ENCODE data around the gene PLEKHM1. TPM values are rescaled to one million over a fixed set of nuclear protein-coding genes. Genes with fewer than 3 reads are reported as not detected.
"Not testable (repeated sequence)": the region's sequence is repeated elsewhere in the genome, so short reads cannot be mapped to it uniquely, and the experiment has no call there.

The PLEKHM1 gene
- total RNA-seq, 1 donor = 62.5 TPM

GRCh38 chr17:45448483-45448882 lies 42.0 kb downstream of the PLEKHM1 start:
- H3K4me3 ChIP-seq (ENCODE audit: low read length); H3K9me3 ChIP-seq (ENCODE audit: low read depth, low read length): not testable (repeated sequence)

GRCh38 chr17:45448066-45448465 lies 42.5 kb downstream of the PLEKHM1 start:
- not testable (repeated sequence) for H3K4me3 ChIP-seq (ENCODE audit: low read length); H3K9me3 ChIP-seq (ENCODE audit: low read depth, low read length); H3K27me3 ChIP-seq (ENCODE audit: insufficient read depth, low read length)
- H3K4me1 ChIP-seq (ENCODE audit: insufficient read depth, low read length) = peaks cover 14% of the 10 kb centered on the region

More at GRCh38 chr17:45448483-45448882, 42.0 kb downstream of the PLEKHM1 start:
- not testable (repeated sequence) for H3K27me3 ChIP-seq (ENCODE audit: insufficient read depth, low read length)
- peaks cover 14% of the 10 kb centered on the region for H3K4me1 ChIP-seq (ENCODE audit: insufficient read depth, low read length)

DNA sequence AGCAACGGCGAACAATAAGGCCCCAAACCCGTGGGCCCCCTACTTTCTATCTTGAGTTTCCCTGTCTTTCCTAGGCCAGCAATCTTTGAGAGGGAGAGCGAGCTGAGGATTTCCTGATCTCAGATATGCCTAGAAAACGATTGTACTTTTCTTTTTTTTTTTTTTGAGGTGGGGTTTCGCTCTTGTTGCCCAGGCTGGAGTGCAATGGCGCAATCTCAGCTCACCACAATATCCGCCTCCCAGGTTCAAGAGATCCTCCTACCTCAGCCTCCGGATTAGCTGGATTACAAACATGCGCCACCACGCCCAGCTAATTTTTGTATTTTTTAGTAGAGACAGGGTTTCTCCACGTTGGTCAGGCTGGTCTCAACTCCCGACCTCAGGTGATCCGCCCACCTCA lies 42.9 kb downstream of the PLEKHM1 start:
- not testable (repeated sequence) for H3K27me3 ChIP-seq (ENCODE audit: insufficient read depth, low read length); H3K9me3 ChIP-seq (ENCODE audit: low read depth, low read length); H3K4me3 ChIP-seq (ENCODE audit: low read length)
- H3K4me1 ChIP-seq (ENCODE audit: insufficient read depth, low read length) = peaks cover 14% of the 10 kb centered on the region

- H3K27me3 ChIP-seq (ENCODE audit: insufficient read depth, low read length); H3K9me3 ChIP-seq (ENCODE audit: low read depth, low read length); H3K4me3 ChIP-seq (ENCODE audit: low read length): not testable (repeated sequence)
- H3K4me1 ChIP-seq (ENCODE audit: insufficient read depth, low read length) = peaks cover 14% of the 10 kb centered on the region
Observed at GRCh38 chr17:45446872-45447625, 43.5 kb downstream of the PLEKHM1 start.

DNA sequence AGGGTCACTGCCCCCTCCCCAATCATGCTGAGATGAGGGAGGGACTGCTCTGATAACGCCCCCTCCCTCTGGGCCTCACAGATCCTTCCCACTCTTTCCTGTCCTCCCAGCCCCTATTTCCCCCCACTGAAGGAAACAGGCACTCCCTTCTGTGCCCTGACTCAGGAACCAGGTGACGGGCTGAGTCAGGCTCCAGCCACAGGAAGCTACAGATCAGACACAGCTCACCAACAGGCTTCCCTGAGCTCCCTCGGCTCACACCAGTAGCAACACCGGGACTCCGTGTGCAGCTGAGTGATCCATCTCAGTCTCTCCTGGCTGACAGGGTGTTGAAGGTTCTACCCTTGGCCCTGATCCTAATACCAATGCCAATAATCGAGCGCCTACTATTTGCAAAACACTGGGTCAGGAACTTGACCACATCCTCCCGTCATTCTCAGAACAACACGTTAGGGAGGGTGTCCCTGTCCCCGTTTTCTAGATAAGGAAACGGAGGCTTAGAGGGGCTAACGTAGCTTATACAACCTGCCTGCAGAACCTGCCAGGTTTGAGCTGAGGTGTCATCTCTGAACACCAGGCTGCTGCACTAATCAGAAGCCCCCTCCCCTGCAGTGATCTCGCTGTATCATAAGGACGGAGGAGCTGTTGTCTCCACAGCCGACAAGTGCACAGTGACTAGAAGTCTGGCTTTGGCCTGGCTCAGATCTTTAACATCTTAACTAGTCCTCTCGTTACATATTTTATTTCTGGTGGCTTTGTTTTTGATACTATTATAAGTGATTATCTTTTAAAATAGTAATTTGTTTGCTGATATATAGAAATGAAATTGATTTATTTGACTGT lies 44.4 kb downstream of the PLEKHM1 start:
- H3K27me3 ChIP-seq (ENCODE audit: insufficient read depth, low read length); H3K4me3 ChIP-seq (ENCODE audit: low read length); H3K9me3 ChIP-seq (ENCODE audit: low read depth, low read length): not testable (repeated sequence)
- peaks cover 11% of the 10 kb centered on the region for H3K4me1 ChIP-seq (ENCODE audit: insufficient read depth, low read length)

- H3K4me3 ChIP-seq (ENCODE audit: low read length); H3K4me1 ChIP-seq (ENCODE audit: insufficient read depth, low read length); H3K9me3 ChIP-seq (ENCODE audit: low read depth, low read length): not testable (repeated sequence)
Observed at GRCh38 chr17:45444856-45445820, 45.4 kb downstream of the PLEKHM1 start.

DNA sequence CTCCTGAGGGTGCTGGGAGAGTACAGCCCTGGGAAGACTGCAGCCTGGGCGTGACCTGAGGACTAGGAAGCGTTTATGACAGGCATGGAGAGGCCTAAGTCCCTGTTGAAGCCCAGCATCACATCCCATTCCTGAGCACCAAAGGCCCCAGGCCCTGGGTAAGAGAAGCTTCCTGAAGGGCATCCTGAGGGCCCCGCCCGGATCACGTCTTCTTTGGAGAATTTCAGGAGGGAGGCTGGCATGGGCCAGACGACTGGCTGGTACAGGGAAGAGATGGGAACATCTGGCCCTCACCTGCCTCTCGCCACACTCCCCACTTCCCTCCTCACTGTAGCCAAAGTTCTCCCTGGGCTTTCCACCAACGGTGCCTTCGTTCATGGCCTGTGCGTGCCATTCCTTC lies 46.2 kb downstream of the PLEKHM1 start:
- H3K4me1 ChIP-seq (ENCODE audit: insufficient read depth, low read length); H3K9me3 ChIP-seq (ENCODE audit: low read depth, low read length): not testable (repeated sequence)

More at GRCh38 chr17:45444856-45445820, 45.4 kb downstream of the PLEKHM1 start:
- not testable (repeated sequence) for H3K27me3 ChIP-seq (ENCODE audit: insufficient read depth, low read length)

DNA sequence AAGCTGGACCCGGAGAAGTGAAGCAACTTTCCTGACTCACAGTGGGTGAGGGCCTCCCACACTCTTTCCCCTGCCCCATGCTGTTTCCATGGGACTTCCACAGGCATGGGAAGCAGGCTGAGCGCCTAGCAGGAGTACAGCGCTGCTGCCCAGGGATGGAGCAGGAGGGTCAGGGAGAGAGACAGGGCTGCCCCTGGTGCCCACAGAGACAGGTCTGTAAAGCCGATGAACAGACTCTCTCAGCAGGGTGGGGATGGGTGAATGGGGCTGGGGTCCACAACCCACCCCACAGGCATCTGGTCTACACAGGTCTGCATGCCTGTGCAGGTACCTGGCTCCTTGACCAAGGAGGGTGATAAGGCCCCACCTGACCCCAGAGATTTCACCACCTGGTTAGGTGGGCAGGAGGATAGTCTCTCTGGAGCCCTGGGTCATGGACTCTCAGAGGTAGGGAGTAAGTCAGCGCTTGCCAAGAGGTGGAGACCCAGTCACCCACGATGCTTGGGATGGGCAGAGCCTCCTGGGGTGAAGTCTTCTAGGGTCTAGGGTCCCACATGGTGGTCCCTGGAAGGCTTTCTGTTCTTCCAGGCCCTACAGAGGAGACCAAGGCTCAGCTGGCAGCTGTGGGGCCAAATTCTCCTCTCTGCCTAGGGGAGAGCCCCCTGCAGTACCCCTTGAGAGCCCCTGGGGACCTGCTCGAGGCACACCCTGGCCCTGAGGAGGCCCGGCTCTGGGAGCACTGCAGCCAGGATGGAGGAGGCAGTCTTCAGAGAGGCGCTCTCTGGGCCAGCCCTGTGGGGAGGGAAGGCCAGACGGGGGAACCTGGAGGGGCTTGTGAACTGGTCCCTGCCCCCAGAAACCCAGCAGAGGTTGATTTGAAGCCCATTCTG lies 46.9 kb downstream of the PLEKHM1 start:
- H3K9me3 ChIP-seq (ENCODE audit: low read depth, low read length); H3K27me3 ChIP-seq (ENCODE audit: insufficient read depth, low read length); H3K4me1 ChIP-seq (ENCODE audit: insufficient read depth, low read length); H3K4me3 ChIP-seq (ENCODE audit: low read length): not testable (repeated sequence)

More for the DNA sequence above, 46.2 kb downstream of the PLEKHM1 start:
- H3K27me3 ChIP-seq (ENCODE audit: insufficient read depth, low read length); H3K4me3 ChIP-seq (ENCODE audit: low read length): not testable (repeated sequence)

DNA sequence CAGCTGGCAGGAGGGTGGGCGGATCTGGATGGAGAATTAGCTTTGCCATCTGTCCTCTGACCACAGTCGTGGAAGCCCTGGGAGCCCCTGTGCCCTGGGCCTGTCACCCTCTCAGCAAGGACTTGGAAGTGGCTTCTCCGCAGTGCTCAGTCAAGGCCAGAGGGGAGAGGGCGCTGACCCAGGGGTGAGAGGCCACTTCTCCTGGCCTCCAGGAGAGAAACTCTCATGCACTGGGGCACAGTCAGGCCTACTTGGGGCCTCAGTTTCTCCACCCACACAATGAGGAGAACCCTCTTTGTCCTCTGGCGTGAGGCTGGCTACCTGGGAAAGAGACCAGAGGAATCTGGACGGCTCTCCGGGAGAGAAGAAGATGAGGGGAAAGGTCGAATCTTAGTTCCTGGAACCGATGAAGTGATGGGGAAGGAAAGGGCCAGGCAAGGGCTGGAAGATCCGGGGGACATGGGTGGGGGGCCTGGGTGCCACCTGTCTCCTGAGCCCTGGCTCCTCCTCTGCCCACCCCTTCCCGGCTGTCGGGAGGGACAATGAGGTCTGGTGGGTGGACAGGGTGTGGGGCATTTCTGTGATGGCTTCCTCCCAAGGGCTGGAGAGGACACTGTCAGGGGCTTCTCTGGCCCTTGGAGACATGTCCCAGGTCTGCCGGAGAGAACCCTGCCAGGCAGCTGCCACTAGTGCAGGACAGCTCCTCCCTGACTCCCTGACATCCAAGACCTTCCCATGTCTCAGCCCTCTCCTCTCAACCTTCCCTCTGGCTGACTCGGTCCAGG lies 48.8 kb downstream of the PLEKHM1 start:
- Histone ChIP-seq H3K27me3 (ENCODE audit: insufficient read depth, low read length) (no peaks in the 10 kb centered on the region), H3K4me1 (ENCODE audit: insufficient read depth, low read length) (peaks cover 8% of the 10 kb centered on the region), H3K9me3 (ENCODE audit: low read depth, low read length) (no peaks in the 10 kb centered on the region), H3K4me3 (ENCODE audit: low read length) (no peak overlapping the region)

- H3K27me3 ChIP-seq (ENCODE audit: insufficient read depth, low read length); H3K4me3 ChIP-seq (ENCODE audit: low read length); H3K4me1 ChIP-seq (ENCODE audit: insufficient read depth, low read length); H3K9me3 ChIP-seq (ENCODE audit: low read depth, low read length): not testable (repeated sequence)
Observed at GRCh38 chr17:45440839-45441515, 49.5 kb downstream of the PLEKHM1 start.

DNA sequence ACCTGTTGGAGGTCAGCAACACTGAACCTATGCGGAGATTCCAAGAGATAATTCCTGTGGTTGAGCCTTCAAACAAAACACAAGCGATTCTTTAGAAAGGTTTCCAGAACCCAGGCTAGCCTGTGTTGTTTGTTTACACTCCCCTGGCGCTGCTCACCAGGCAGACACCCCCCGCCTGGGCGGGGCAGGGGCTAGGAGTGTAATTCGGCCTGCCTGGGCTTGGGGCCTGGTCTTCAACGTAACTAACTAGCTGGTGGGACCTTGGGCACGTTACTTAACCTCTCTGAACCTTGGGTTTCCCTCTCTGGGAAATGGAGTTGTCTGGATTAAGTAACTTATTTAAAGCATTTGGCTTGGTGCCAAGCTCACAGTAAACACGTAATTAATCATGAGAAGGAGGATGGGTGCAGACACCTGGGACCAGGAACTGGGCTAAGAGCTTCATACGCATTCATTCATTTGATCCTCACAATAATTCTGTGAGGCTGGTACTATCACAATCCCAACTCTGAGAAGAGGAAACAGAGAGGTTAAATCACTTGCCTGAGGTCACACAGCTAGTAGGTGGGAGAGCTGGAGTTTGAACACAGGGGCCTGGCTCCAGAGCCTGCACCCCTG lies 50.3 kb downstream of the PLEKHM1 start:
- H3K9me3 ChIP-seq (ENCODE audit: low read depth, low read length) = no peaks in the 10 kb centered on the region
- no peaks in the 10 kb centered on the region for H3K4me1 ChIP-seq (ENCODE audit: insufficient read depth, low read length)
- no peaks in the 10 kb centered on the region for H3K27me3 ChIP-seq (ENCODE audit: insufficient read depth, low read length)
- H3K4me3 ChIP-seq (ENCODE audit: low read length) = no peak overlapping the region

GRCh38 chr17:45438931-45439610 lies 51.5 kb downstream of the PLEKHM1 start:
- Histone ChIP-seq H3K4me3 (ENCODE audit: low read length) (no peak overlapping the region), H3K27me3 (ENCODE audit: insufficient read depth, low read length) (no peaks in the 10 kb centered on the region), H3K9me3 (ENCODE audit: low read depth, low read length) (no peaks in the 10 kb centered on the region), H3K4me1 (ENCODE audit: insufficient read depth, low read length) (no peaks in the 10 kb centered on the region)

All from mononuclear cell (primary cell).